GM18951 (cell line): ENCODE results near the gene UBA52.
A peak's percentile ranks its signal among the peaks of the same experiment; 100 is the strongest.

Experiments used
- POLR2A ChIP-seq: IDR thresholded peaks from 4 replicates; pipeline ENCODE4 v1.6.1; 2011; ENCODE audit warnings: mild to moderate bottlenecking; ENCODE audit not compliant: insufficient read length, insufficient read depth; ENCODE audit errors: extremely low read depth
- in situ Hi-C: fragments of 300-500 bp; cut with MboI; formaldehyde crosslinking; loops from one replicate; pipeline ENCODE4 v1.12.0; 2022; ENCODE audit warnings: low sequenced_read_pairs, mixed read lengths, inconsistent platforms; ENCODE audit not compliant: unreplicated experiment

Gene UBA52

DNA sequence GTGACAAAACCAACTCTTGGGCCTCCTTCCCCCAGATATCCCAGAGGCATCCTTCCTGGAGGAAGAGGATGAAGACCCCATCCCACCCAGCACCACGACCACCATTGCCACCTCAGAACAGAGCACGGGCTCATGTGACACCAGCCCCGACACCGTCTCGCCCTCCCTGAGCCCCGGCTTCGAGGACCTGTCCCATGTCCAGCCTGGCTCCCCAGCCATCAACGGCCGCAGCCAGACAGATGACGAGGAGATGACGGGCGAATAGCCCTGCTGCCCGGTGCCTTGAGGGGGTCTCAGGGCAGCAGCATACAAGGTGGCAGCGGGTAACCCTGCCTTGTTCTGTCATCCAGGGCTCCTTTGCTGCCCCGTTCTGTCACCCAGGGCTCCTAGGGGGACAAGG lies 3.3 kb upstream of the UBA52 start:
- in situ Hi-C loops = no loop called here
- no peak for TF ChIP-seq POLR2A

DNA sequence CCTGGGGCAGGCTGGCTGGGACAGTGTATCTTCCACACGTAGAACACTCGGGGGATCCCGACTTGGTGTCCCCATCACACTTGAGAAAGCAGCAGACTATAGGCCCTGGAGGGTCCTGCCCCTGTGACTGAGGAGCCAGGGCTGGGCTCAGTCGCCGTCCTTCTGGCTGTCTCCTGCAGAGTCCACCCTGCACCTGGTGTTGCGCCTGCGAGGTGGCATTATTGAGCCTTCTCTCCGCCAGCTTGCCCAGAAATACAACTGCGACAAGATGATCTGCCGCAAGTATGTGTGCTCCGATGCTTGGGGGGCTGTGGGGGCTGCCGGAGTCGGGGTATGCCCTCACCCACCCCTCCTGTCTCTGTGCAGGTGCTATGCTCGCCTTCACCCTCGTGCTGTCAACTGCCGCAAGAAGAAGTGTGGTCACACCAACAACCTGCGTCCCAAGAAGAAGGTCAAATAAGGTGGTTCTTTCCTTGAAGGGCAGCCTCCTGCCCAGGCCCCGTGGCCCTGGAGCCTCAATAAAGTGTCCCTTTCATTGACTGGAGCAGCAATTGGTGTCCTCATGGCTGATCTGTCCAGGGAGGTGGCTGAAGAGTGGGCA lies 3.1 kb downstream of the UBA52 start:
- TF ChIP-seq POLR2A = no peak
- in situ Hi-C loops = no loop called here

DNA sequence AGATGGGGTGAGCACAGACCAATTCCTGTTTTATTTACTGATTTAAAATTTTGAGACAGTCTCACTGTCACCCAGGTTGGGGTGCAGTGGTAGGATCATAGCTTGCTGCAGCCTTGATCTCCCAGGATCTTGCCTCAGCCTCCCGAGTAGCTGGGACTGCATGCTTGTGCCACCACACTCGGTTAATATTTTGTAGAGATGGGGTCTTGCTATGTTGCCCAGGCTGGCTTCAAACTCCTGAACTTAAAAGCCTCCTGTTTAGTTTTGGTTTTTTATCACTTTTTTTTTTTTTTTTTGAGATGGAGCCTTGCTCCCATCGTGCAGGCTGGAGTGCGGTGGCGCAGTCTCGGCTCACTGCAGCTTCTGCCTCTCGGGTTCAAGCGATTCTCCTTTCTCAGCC lies 4.7 kb downstream of the UBA52 start:
- in situ Hi-C loops = no loop called here
- TF ChIP-seq POLR2A = no peak

DNA sequence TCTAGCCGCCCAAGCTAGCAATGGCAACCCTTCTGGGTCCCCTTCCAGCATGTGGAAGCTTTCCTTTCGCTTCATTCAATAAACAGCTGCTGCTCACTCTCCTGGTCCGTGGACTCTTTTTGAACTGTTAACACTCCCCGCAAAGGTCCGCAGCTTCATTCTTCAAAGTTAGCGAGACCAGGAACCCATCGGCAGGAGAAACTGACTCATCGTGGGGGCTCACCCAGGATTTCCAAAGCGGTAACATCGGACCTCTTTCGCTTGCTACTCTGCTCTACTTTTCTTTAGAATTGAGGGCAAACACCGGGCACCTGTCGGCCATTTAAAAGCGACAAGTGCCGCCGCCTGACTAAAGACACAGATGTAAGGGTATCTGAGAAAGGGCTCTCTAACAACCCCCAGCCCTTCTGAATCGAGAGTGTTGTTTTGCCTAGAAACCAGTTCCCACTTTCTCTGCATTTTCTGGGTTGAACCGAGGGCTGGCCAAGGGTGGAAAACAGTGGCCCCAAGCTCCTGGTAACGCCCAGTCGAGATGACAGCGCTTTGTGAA lies 5.8 kb downstream of the UBA52 start:
- TF ChIP-seq POLR2A = no peak
- in situ Hi-C loops = no loop called here

DNA sequence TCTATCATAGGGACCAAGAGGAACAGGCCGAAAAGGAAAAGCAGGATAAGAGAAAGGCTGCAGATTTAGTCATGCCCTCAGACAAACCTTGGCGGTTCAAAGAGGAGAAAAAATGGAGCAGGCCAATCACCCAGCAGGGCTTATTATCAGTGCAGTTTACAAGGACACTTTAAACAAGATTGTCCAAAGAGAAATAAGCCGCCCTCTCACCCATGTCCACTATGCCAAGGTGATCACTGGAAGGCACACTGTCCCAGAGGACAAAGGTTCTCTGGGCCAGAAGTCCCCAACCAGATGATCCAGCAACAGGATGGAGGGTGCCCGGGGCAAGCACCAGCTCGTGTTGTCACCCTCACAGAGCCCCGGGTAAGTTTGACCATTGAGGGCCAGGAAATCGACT lies 8.7 kb downstream of the UBA52 start:
- in situ Hi-C loops = no loop called here
- no peak for TF ChIP-seq POLR2A

DNA sequence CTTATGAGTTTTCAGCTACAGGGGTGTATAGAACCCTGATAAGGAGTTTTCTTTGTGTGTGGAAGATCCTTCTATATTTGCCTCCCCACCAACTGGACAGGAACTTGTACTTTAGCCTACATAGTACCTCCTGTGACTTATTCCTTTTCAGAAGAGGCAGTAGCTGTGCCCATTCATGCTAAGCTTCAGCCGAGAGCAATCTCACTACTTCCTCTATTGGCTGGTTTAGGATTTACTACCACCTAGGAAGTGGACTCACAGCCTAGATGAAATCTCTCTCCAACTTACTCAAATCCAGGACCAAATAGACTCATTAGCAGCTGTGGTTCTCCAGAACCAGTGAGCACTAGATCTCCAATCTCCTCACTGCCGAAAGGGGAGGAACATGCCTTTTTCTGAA lies 14.6 kb downstream of the UBA52 start:
- in situ Hi-C loops = no loop called here
- TF ChIP-seq POLR2A = no peak

DNA sequence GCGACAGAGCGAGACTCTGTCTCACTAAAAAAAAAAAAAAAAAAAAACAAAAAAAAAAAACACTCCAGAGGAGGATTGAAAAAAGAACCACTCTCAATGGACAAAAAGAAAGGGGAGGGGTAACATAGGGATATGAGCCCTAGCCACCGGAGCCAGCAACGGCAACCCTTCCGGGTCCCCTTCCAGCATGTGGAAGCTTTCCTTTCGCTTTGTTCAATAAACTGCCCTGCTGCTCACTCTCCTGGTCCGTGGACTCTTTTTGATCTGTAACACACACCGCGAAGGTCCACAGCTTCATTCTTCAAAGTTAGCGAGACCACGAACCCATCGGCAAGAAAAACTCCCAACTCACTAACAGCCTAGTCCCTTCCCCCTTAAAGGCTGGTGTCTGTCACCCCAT lies 15.9 kb downstream of the UBA52 start:
- no peak for TF ChIP-seq POLR2A
- in situ Hi-C loops = no loop called here

DNA sequence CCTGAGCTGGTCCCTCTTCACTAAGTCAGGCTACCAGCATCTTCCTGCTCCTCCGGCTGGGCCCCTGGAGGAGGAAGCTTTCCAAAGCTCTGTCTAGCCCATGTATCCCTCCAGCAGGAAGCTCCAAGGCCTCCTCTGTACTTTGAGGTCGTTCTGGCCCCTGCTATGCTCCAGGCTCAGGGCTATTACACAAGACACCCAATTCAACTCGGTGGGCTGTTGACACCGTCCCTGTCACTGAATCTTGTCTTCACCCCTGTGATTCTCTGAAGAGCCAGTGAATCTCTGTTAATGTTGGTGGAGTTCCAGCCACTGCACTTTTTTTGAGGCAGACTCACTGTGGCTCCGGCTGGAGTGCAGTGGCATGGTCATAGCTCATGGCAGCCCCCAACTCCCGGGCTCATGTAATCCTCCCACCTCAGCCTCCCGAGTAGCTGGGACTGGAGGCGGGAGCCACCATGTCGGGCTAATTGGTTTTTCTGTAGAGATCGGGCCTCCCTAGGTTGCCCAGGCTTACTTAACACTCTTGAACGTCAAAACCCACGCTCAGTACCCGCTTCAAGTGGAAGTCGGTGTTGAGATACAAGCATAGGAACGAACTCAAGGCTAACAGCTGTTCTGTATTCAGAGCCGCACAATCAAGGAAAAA lies 16.4 kb downstream of the UBA52 start:
- in situ Hi-C loops = no loop called here
- TF ChIP-seq POLR2A = no peak

DNA sequence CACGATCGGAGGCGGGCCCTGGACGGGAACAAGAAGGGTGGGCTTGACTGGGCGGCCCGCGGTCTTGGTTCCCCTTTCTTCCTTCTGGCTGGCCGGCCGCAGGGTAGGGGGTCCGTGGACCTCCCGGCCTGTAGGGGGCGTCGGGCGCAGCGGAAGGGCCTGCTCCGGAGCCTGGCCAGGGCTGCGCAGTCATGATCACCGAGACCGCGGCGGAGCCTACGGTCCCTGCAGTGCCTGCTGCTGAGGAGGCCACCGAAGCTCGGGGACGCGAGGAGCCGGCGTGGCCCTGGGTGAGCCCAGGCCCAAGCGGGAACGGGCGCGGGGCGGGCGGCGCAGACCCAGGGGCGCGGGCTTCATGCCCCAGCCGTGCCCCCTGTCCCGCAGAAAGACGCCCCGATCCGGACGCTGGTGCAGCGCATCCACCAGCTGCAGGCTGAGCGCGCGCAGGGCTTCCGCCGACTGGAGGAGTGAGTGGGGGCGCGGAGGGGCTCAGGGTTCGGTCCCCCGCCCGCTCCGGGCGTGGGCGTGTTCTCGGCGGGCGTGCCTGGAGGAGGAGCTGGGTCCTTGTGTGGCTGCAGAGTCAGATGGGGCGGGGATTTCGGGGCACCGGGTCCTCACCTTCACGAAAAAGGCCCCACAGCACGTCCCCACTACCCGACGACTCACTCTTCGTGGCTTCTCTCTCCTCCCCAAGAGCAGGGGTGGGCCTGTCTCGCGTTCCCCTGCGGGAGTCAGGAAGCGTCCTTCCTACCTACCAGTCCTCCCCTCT lies 17.1 kb downstream of the UBA52 start, which contains the start of gene REX1BD:
REX1BD (plus strand) TSS at position 188 of the 769 bp plus-strand sequence; CDS start at position 192, 4 bp downstream.
- in situ Hi-C loops = no loop called here
- peak; percentile 94 for TF ChIP-seq POLR2A

DNA sequence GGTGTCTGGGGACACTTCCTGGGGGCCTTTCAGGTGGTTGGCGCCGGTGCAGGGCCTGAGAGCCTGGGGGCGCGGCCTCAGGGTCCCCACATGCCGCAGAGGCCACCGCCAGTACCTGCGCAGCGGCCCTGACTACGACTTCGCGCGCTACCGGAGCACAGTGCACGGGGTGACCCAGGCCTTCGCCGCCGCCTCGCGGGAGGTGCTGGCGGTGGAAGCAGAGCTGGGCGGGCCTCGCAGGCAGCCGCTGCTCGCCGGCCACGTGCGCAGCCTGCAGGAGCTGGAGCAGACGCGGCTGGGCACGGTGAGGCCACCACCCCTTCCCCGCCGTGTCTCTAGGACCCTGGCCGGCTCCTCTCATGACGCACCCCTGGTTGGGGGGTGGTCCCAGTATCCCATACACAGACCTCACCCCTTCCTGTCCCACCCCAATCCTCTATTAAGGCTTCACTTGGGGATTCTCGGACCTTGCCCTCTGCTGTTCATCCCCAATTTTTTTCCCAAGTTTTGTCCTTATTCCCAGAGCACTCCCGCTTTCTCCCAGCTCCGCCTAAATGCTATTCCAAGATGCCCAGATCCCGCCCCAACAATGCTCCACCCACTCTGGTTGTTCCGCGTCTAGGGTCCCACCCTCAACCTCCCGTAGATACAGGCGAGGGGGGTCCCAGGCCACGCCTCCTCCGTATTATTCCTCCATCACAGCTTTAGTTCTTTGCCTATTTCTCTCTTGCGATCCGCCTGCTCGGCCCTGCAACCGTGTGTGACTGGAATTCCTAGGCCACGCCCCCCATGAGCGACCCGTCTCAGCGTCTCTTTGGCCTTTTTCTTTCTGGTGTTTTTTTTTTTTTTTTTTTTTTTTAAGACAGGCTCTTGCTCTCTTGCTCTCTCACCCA lies 18.0 kb downstream of the UBA52 start:
- in situ Hi-C loops = no loop called here
- TF ChIP-seq POLR2A = no peak

DNA sequence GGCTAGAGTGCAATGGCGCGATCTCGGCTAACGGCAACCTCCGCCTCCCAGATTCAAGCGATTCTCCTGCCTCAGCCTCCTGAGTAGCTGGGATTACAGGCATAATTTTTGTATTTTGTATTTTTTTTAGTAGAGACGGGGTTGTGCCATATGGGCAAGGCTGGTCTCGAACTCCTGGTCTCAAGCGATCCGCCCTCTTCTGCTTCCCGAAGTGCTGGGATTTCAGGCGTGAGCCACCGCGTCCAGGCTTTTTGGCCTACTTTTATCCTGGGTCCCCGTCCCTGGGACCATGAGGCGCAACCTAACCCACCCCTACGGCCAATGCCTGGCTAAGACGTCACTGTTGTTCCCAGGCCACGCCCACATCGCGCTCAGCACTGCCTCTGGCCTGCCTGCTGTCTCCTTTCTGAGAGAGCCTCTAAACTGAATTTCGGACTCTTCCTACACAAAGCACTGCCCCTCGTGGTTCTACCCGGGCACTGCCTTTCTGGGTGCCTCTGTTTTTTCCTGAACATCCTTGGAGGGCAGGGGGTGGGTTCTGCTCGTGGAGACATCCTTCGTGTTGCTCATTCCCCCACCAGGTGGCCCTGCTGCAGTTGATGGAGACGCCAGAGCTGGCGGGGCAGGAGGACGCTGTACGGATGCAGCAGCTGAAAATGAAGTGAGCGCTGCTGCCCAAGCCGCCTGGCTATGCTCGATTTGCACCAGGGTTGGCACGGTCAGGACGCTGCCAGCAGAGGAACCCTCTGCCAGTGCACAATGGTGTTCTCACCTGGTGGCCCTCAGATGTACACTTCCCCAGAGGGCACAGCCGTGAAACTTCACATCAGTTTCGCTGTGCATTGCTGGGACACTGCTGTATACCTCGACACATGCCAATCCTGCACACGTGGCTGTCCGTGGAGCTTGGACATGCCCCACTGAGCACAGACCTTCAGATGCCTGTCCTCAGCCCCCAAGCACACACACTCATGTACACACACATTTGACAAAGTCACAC lies 18.9 kb downstream of the UBA52 start:
- TF ChIP-seq POLR2A = no peak
- in situ Hi-C loops = no loop called here
